HL-60/S4 (cell line): ENCODE results near the gene MAGI1.
"Not testable (repeated sequence)": the region's sequence is repeated elsewhere in the genome, so short reads cannot be mapped to it uniquely, and the experiment has no call there.

ENCODE experiments used
- in situ Hi-C: fragments of 300-500 bp; cut with MboI; formaldehyde crosslinking; loops from 2 replicates; pipeline ENCODE4 v1.14.3; 2022; ENCODE audit warnings: low sequenced_read_pairs

MAGI1 gene

DNA sequence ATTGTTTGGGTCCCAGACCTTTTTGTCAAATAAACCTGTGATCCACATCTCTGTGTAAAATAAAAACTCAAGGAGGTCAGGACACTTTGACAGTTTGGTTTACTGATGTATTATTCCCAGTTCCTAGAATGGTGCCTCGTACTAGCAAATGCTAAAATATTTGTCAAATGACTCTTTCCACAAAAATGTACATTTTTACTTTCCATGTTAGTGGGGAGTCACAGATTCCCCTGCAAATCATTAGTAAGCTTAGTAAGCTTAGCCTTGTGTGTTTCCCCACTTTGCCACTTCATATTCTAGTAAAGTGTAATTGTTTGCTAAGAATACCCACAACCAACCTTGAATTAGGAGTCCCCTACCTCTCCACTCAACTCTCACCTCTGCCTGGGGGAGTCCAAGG is 2.4 kb upstream of the MAGI1 start:
- in situ Hi-C loops, result no loop called here

DNA sequence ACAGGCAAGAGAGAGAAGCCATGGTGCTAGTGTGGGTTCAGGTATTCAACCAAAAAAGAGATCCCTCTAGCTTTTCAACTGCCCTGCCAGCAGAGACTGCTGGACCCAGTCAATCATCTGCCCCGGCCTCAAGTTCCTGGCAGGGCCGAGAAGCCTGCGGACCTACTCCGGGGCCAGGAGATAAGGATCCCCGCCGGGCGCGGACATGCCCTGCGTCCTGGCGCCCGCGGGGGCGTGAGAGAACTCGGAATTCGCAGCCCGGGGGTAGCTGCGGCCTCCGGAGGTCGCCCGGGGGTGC is 821 bp upstream of the MAGI1 start:
- in situ Hi-C loops, result no loop called here

DNA sequence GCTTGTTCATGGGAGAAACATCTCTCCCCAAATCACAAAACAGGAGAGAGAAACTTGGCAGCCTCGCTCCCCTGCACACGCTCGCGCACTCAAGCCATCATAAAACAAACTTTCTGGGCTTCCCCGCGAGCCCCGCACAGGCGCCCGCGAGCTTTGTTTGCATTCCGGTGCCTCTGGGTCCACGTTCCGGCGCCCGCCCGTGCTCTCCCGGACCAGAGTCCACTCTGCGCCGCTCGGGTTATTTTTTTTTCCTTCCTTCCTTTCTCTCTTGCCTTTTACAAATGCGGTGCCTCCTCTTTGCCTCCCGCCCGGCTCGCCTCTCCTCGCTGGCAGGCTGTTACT is 363 bp downstream of the MAGI1 start:
- in situ Hi-C loops, result no loop called here

DNA sequence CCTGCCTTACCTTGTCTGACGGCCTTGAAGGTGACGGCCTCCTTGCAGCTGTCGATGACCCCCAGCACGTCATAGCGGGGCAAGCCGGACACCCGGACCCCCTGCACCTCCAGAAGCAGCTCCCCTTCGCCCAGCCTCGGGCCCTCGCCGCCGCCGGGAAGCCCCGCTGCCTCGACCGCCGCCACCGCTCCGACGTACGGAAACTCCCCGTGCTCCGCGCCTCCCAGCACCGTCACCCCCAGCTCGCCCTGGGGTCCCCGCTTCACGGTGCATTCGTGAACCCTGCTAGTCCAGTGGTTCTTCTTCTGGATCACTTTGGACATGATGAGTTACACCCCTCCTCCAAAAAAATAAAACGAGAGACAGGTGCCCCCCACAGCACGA is 740 bp downstream of the MAGI1 start:
- in situ Hi-C loops, result no loop called here

DNA sequence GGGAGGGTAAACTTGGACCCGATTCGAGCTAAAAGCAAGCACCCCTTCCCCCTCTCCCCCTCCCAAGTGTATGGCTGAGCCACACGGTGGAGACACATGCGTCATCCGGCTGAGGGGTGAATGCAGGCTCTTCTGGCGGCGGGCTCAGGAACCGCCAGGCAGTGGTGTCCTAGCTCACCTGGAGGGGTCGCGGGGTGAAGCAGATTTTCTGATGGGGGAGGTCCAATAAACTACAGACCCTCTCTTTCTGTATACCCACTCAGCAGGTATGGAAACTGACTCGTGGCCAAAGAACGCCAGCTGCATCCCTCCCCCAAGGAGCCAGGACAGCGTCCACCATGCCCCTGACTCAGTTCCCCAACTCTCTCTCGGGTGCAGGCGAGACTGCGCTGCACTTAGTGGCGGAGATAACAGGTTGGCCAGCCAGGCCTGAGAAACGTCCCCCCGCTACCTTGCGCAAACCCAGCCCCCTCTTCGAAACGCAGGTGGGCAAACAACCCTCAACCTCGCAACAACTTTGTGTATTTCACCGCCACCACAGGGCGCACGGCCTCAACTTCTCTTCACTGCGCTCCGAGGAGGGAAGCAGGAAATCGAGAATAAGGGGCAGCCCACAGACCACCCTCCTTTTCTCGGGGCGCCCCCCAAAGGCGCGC is 1.3 kb downstream of the MAGI1 start:
- in situ Hi-C loops, result no loop called here

DNA sequence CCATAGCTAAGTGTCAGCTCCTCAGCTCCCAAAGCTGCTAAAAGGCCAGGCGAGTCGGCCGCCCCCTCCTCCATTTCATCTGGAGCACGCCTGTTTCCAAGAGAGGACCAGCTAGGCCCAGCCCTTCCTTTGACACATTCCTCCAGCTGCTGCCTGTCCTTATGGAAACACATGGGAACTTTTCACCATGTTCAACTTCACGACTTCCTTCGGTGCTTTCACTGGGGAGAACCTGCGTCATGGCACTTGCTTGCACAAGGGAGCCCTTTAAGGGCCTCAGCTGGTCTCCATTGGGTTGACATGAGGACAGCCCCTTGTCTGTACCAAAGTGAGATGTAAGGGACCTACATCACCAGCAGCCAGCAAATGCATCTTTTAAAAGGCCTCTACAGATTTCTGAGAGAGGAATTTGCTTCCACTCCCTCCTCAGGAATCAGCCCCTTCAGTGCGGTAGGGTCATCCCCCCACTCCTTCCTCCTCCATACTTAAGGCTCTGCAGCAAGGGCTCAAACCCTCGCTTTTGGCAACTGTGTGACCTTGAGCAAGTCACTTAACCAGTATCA is 2.1 kb downstream of the MAGI1 start:
- in situ Hi-C loops, result no loop called here

DNA sequence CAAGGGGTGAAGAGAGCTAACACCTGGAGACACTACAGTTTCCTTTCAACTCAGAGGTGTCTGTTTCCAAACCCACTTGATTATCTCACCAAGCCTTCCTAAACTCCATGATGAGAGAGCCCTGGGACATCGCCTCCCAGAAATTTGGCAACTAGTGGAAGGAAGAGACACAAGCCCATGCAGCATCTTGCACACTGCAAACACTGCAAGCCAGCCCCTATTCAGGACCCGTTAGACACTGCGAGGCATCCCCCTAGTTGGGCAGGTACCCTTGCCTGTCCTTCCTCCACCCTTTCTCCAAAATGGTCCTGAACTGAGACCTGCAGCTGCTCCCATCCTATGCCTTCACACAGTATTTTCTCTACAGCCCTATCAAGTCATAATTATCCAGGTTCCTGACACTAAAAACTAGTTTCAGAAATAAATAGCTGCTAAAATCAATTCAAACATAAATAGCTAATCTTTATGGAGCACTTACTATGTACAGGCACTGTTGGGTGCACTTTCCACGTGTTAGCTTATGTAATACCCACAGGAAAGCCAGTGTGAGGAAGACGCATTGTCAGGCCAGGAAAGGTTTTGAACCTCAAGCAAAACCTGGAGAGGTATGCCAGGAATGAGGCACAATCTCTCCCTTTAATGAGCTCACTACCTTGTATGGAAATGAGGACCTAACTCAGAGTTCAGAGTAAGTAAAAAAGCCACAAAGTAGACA is 2.8 kb downstream of the MAGI1 start:
- in situ Hi-C loops, result no loop called here

DNA sequence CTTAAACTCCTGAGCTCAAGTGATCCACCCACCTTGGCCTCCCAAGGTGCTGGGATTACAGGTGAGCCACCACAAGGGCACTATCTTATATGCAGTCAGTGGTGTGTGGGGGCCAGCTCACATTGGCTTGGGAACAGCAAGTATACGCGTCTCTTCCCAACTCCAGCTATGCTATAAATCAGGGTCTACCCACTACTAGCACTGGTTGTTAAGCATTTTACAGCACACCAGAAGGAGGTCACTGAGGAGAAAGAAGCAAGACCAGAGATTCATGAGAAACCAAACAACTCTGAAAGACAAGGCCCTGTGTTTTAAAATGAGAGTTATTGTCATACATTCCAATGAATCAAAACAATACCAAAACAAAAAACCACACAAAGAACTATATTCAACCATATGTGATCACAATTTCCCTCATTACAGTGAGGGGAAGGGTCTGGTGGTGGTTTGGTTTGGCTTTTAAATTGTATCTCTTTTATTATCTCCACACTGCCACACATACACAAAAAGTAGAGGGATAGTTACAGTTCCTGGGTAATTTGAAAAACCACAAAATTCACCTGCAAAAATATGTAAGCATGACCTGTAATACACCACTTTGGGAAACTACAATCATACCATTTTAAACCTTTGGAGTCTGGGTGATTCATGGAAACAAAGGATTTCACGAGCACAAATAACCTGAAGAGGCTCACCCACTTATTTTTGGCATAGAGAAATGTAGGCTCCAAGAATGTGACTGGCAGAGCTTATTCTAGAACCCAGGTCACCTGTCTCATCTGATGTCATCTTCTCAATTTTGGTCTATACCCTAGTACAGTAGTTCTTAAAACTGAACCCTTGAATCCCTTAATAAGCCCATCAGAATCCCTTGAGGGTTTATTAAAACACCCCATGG is 5.2 kb downstream of the MAGI1 start:
- in situ Hi-C loops, result no loop called here

DNA sequence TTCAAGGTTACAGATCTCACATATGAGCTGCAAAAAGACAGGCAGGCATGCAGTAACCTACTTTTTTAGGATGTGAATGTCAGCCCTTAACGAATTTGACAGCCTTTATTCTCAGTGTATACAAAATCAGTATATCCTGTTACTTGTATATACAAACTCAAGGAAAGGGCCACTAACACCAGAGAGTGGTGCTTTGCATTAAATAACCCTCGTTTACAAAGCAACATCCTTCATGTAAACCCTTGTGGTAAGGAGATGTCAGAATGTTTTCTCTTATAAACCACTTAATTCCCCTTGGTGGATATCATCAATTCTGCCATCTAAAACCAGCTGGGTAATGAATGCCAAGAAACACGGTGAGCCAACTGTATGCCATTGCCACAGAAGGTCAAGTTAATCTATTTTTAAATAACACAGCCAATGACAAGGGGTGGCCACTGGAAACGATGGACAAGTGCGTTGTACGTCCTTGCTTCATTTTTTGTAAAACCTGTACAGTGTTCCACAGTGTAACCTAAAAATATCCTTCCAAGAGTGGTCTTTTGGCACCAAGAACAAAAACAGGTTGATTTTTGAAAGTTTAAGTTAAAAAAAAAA is 7.5 kb downstream of the MAGI1 start:
- in situ Hi-C loops, result no loop called here

DNA sequence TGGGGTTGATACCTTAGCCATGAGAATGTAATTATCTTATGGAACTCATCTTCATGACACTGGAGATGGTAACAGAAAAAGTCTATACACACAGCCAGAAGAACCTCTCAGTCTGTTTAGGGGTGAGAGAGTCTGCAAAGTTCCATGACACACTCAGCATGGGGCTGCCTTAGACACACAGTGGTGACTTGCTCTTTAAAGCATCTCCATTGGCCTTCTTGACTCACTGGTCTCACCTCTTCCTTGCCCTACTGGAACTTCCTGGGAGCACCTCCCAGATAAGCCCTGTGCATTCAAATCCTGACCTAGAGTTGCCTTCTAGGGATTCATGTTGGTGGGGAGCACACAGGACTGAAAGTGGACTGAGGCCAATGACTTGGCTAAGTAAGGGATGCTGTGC is 9.3 kb downstream of the MAGI1 start:
- in situ Hi-C loops, result no loop called here

DNA sequence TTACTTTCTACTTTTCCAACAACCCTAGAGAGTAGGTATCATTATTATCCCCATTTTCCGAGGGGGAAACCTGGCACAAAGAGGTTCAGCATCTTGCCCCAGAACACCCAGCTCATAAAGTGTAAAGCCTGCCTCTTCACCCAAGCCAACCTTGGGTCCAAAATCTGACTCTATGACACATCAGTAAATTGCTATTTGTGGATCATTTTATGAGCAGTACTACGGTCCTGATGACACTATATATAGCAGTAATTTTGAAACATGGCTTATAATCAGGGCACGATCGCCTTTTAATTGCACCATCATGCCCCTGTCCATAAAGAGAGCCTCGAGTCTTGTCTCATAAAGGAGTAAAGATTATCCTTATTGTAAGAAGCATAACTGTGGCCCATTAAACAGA is 9.7 kb downstream of the MAGI1 start:
- in situ Hi-C loops, result no loop called here

DNA sequence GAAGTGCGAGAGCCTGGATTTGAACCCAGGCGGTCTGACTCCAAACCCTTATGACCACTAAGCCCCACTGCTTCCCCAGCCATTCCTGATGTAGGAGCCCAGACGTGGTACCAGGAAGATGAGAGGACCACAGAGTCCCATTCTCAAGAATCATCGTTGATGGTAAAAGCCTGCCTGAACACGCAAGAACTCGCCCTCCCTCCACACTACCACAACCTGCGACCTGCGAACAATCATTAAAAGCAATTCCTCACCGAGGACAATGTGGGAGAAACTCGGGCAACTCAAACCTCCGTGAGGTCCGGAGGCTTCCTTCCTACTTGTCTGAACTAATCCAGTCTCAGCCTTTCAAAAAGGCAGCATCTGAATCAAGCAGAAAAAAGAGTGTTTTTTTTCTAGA is 10.3 kb downstream of the MAGI1 start:
- in situ Hi-C loops, result no loop called here

DNA sequence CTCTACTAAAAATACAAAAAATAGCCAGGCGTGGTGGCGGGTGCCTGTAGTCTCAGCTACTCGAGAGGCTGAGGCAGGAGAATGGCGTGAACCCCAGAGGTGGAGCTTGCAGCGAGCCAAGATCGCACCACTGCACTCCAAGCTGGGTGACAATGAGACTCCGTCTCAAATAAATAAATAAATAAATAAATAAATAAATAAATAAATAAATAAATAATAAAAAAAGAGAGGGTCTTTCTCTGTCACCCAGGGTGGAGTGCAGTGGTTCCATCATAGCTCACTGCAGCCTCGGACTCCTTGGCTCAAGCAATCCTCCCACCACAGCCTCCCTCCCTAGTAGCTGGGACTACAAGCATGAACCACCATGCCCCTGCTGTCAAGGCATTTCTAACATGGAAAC is 11.6 kb downstream of the MAGI1 start:
- in situ Hi-C loops, result not testable (repeated sequence)

DNA sequence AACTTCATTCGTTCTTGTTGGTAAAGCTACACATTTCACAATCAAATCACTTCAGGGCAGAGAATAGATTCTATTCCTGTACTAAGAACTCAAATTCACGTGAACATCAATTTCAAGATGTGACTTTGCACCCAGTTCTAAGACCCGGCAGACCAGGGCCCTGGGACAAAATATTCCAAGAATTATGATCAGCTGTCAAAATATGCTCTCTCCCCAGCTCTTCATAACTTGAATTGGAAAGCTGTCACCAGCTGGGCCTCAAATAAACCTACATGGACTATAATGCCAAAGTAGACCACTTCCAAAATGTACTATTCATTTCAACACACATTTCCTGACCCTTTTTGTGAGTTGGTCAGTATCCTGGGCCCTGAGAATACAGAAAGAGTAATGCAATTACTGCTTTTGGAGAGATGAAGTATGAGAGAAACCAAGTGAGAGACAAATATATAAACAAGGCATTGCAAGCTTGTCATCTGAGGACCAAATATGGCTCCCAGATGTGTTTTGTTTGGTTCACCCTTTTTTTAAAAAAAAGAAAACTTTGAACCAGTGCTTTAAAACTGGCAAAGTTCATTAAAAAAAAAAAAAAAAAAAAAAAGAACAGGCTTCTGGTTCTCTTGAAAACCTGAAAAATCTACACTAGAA is 14.9 kb downstream of the MAGI1 start:
- in situ Hi-C loops, result no loop called here

DNA sequence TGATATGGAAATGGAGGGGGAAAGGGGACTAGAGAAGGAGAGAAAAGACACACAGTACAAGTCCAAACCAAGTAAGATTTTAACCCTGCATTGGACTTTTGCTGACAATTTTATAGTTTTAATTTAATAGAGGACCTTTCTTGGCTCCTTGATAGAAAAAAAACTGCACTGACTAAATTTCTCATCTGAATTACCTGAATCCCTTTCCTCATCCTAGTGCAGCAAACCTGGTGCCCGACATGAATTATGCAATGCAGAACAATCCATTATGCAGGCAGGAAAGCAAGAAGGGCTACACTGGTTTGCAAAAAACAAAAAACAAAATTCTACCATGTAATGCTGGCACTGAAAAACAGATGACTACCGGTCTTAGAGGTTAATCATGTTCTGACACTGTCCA is 15.5 kb downstream of the MAGI1 start:
- in situ Hi-C loops, result no loop called here

DNA sequence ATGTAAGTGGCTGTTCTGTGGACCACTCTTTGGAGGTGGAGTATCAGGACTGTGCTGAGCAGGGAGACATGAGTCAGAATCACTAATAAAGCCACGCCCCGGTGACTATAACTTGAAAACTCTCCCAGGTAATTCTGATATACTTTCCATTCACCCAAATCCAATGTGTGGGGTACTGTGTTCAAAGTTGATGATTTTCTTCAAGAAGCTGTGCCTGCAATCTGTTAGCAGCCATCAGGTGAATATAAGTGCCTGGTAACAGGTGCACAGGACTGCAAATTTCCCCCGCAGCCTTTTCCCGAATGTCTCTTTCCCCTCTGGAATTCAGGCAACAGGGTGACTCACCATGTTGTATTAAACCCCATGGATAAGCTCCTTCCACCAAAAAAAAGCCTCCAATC is 17.0 kb downstream of the MAGI1 start:
- in situ Hi-C loops, result no loop called here

DNA sequence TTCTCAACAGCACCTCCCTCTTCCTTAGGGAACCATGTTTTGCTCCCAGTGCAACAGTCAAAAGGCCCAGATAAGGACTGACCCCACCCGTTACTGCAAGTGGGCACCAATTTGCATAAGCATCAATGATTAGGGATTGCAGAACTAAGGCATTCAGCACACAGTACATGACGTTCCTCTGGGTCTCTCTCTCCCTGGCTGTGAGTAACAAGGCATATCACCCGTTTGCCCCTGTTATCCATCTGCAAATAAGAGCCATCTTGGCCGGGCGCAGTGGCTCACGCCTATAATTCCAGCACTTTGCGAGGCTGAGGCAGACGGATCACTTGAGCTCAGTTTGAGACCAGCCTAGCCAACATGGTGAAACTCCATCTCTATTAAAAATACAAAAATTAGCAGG is 18.8 kb downstream of the MAGI1 start:
- in situ Hi-C loops, result no loop called here

DNA sequence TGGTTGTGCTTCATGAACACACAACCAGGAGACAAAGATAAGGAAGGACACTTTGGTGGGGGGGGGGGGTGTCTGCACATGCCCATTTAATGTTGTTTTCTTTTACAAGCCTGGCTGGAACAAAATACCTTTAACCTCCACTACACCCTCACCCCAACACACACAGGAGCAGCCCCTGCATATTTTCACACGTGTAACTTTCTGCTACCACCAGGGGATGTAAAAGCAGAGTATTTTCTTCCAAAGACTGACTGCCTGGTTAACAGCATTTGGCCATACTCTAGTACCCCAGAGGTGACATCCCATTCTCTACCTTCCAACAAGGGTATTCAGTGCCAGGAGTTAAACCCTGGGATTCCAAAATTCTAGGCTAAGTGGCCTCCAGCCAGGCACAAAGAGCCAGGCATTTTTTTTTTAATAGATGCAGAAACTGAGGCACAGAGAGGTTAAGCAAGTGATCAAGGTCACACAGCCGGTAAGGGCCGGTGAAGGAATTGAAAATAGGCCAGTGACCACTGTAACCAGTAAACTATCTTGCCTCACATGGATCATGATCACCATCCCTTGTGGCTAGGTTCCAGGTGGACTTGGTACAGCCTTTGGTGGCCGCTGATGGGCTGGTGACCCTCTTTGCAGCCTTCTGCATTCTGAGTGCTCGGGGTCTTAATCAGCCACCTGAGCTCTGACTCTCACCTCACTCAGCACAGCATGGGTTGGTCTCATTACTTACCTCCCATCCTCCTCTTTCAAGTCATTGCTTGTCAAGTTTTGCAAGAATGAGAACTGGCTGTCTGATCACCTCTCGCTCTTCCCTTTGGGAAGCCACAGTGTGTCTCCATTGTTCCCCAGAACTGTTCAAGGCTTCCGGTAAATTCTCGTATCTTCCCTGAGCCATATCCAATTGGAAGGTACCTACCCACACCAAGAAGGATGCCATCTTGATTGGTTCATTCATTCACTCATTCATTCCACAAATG is 20.4 kb downstream of the MAGI1 start:
- in situ Hi-C loops, result no loop called here

DNA sequence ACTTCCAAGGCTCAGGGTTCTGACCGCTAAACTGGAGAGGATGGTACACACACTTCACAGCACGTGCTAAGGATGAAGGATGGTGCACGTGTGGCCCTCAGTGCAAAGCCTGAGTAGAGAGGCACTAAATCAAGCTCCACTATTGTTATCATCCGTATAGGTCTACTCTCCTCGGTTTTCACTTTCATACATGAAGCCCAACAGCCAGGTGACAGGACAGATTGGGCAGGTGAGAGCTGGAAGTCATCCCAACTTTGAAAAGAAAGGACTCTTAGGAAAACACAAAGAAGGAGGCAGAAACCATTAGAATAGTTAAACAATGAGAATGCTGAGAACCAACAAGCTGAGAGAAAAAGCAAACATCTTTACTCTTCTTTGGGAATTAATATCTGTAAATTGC is 21.1 kb downstream of the MAGI1 start:
- in situ Hi-C loops, result no loop called here

DNA sequence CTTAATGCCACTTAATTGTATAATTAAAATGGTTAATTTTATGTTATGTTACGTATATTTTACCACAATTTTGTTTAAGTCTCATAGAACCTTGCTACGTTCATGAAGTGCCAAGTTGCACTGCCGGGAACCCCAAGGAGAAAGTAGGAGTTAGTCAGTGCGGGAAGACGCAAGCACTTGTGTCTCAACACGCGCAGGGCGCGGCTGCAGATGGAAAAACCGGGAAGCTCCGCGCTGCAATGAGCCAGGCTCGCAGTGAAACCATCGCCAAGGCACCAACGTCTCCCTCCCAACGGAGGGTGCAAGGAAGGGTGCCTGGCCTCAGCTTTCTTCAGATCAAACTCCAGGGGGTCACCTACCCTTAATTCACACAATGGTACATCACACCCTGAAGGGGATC is 21.6 kb downstream of the MAGI1 start:
- in situ Hi-C loops, result no loop called here
